Esophagus muscularis mucosa (tissue), 3 donors: Measurements from ENCODE around the gene ATP10B.

Experiments
- POLR2A ChIP-seq: fragments of 450-650 bp; IDR thresholded peaks from one replicate; pipeline ENCODE4 v1.6.1; 2017; ENCODE audit warnings: antibody characterized with exemption, moderate library complexity, mild to moderate bottlenecking, low read depth
- TF ChIP-seq, protein P1 (sequence below), 3 experiments: fragments of 200-600 bp in 2 of 3; fragments of 450-650 bp in 1 of 3; sonication (generic) in 2 of 3; IDR thresholded peaks; one replicate each; pipeline ENCODE4 v1.5.1; 2017 to 2019; ENCODE audit warnings: antibody characterized with exemption in 3 of 3, mild to moderate bottlenecking in 2 of 3, moderate library complexity in 1 of 3

DNA sequence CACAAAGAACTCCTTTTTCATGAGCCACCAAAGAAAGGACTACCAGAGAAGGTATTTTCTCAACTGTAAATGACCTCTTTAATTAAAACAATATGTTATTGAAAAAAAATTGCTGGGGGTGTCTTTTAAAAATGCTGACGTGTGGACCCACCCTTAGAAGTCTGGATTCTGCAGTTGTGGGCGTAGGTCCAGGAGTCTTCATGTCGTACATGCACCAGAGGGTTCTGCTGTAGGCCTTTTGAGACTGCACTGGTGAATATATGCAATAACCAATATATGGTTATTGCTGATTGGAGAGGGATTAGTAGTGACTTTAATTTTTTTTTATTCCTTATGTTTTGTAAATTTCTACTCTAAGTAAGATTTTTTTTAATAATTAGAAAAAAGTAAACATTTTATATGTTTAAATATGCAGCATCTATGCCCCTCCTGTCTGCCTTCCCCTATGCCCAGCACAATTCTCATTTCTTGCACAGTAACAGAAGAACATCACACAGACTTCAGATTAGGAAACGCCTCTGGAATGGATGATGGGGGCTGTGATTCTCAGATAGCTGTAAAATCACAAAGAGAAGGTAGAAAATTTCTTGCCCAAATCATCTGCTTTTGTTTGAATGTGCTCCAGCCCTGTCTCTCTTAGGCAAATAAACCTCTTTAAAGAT lies 328.4 kb downstream of the ATP10B start:
- TF ChIP-seq, protein P1, sequence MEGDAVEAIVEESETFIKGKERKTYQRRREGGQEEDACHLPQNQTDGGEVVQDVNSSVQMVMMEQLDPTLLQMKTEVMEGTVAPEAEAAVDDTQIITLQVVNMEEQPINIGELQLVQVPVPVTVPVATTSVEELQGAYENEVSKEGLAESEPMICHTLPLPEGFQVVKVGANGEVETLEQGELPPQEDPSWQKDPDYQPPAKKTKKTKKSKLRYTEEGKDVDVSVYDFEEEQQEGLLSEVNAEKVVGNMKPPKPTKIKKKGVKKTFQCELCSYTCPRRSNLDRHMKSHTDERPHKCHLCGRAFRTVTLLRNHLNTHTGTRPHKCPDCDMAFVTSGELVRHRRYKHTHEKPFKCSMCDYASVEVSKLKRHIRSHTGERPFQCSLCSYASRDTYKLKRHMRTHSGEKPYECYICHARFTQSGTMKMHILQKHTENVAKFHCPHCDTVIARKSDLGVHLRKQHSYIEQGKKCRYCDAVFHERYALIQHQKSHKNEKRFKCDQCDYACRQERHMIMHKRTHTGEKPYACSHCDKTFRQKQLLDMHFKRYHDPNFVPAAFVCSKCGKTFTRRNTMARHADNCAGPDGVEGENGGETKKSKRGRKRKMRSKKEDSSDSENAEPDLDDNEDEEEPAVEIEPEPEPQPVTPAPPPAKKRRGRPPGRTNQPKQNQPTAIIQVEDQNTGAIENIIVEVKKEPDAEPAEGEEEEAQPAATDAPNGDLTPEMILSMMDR (IDR thresholded peaks at IDR 0.05), result no peak
- TF ChIP-seq POLR2A, result no peak
